ENCODE data around the gene ZNF611.
"Not testable (repeated sequence)": the region's sequence is repeated elsewhere in the genome, so short reads cannot be mapped to it uniquely, and the experiment has no call there.

Gene ZNF611

GRCh38 chr19:52734893-52735661, at the start of gene ZNF611:
TSS of gene ZNF611 (minus strand) at chr19:52735044. CDS start at chr19:52715894, 19,150 bp downstream.
- peak; percentile 4 for DNase-seq

GRCh38 chr19:52782864-52783263, 48.0 kb upstream of the ZNF611 start:
- not testable (repeated sequence) for DNase-seq

GRCh38 chr19:52778811-52779210, 44.0 kb upstream of the ZNF611 start:
- DNase-seq, result no peak

GRCh38 chr19:52756447-52756846, 21.6 kb upstream of the ZNF611 start:
- not testable (repeated sequence) for DNase-seq

- DNase-seq, result no peak
Measured at GRCh38 chr19:52749780-52750179, 14.9 kb upstream of the ZNF611 start.

DNA sequence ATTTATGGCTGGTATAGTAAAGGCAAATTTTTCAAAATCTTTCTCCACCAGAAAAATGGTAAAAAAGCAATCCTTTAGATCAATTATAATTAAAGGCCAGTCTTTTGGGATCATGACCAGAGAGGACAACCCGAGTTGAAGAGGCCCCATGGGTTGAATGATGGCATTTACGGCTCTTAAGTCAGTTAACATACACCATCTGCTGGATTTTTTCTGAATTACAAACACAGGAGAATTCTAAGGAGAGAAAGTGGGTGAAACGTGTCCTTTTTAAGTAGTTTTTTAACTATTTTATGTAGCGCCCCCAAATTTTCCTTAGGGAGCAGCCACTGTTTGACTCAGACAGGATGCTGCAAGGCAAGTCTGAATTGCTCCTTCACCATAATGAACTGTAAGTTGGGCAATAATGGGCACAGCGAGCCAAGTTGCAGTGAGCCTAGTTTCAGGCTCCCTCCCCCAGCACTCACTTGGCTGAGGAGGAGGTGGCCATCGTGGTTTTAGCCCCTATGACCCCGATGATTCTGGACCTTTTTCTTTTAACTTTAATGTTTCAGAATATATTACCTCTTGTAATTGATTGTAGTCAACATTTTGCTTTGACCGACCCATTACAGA, 13.6 kb upstream of the ZNF611 start:
- no peak for DNase-seq

GRCh38 chr19:52745919-52746318, 11.1 kb upstream of the ZNF611 start:
- not testable (repeated sequence) for DNase-seq

GRCh38 chr19:52743091-52743490, 8.2 kb upstream of the ZNF611 start:
- DNase-seq, result no peak

DNA sequence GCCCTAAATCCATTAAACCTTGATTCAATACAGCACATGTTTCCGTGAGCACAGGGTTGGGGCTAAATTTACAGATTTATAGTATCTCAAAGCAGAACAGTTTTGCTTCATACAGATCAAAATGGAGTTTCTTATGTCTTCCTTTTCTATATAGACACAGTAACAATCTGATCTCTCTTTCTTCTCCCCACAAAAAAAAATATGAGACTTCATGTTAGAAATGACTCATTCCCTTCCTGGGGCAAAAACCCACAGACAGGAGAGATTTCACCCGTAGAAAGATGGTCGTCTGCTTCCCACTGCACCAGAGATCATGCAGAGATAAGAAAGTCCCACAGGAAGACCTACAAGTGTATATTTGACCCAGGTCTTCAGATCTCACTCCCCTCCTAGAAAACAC, 7.7 kb upstream of the ZNF611 start:
- no peak for DNase-seq

GRCh38 chr19:52741951-52742485, 7.2 kb upstream of the ZNF611 start:
- no peak for DNase-seq

DNA sequence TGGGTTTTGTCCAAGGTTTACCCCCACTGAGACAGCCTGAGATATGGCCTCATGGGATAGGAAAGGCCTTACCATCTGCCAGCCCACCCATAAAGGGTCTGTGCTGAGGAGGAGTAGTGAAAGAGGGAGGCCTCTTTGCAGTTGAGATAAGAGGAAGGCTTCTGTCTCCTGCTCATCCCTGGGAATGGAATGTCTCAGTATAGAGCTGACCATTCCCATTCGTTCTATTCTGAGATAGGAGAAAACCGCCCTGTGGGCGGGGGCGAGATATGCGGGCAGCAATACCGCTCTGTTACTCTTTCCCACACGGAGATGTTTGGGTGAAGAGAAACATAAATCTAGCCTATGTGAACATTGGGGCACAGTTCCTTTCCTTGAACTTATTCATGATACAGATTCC, 6.5 kb upstream of the ZNF611 start:
- not testable (repeated sequence) for DNase-seq

GRCh38 chr19:52739576-52739975, 4.7 kb upstream of the ZNF611 start:
- no peak for DNase-seq

GRCh38 chr19:52735734-52736133, 890 bp upstream of the ZNF611 start:
- no peak for DNase-seq

DNA sequence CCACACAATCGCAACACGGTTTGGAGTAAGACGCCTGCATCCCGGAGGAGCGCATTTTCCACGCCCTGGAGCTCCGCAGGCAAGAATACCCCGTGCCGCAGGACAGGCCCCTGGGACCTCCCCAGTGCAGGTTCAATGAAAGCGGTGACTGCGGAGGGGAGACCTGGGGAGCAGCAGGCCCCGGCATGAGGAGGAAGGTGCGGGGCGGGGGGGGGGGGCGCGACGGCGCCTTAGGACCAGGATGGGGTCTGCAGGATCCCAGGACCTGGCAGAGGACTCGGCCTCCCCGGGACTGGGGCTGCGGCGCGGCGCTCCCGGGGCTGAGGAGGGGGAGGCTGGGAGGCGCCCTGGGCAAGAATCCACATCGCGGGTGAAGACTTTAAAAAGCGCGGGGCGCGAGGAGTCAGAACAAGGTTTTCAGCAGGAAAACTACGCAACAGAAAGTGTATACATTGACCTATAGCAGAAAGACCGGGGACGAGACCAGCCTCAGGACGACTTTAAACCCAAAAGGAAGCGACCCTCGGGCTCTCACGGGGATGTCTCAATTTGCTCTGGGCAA, 432 bp downstream of the ZNF611 start:
- DNase-seq, result no peak

- DNase-seq, result not testable (repeated sequence)
Measured at GRCh38 chr19:52726051-52726450, 8.8 kb downstream of the ZNF611 start.

DNA sequence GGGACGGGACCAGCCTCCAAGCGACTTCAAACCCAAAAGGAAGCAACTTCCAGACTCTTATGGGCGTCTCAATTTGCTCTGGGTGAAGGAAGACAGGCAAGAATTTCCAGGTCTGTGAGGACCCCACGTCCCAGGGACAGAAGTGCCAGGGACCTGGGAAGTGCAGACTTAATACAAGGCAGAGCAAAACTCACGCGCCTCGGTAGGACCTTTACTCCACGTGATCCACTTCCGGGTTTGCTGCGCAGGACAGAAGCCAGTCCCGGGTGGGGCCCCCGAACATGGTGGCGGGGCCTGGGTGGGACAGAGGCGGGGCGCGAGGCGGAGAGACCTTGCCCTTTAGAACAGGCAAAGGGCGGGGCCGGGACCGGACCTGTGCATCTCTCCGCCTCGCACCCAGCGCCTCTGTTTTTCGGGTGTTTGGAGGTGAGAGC, 9.3 kb downstream of the ZNF611 start:
- DNase-seq, result no peak

GRCh38 chr19:52724701-52725514, 9.9 kb downstream of the ZNF611 start:
- DNase-seq, result no peak

GRCh38 chr19:52723907-52724598, 10.8 kb downstream of the ZNF611 start:
- DNase-seq, result not testable (repeated sequence)

DNA sequence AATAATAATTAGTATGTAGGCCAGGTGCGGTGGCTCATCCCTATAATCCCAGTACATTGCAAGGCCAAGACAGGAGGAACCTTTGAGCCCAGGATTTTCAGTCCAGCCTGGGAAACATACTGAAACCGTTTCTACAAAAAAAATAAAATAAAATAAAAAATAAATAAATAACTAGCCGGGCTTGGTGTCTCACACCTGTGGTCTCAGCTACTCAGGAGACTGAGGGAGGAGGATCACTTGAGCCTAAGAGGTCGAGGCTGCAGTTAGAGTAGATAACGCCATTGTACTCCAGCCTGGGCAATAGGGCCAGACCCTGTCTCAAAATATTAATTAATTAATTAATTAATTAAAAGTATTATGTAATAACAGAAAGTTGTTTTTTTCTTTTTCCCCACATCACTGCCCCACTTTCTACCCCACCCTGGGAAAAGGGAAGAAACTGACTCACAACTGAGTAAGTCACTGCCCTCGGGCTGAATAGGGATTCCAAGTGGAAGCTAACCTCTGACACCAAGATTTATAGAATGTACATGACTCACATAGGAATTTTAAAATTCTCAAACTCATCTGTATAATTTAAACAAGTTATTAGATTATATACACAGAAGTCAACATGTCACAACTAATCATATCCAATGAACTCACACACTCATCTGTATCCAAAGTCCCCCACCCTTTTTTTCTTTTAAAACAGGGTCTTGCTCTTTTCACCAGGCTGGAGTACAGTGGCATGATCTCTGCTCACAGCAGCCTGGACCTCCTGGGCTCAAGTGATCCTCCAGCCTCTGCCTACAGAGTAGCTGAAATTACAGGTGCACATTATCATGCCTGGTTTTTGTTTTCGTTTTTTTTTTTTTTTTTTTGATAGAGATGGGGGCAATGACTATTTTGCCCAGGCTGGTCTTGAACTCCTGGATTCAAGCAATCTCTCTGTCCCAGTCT, 12.5 kb downstream of the ZNF611 start:
- no peak for DNase-seq

DNA sequence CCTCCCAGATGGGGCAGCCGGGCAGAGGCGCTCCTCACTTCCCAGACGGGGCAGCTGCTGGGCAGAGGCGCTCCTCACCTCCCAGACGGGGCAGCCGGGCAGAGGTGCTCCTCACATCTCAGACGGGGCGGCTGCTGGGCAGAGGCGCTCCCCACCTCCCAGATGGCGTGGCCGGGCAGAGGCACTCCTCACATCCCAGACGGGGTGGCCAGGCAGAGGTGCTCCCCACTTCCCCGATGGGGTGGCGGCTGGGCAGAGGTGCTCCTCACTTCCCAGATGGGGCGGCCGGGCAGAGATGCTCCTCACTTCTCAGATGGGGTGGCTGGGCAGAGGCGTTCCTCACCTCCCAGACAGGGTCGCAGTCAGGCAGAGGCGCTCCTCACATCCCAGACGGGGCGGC, 14.3 kb downstream of the ZNF611 start:
- not testable (repeated sequence) for DNase-seq

DNA sequence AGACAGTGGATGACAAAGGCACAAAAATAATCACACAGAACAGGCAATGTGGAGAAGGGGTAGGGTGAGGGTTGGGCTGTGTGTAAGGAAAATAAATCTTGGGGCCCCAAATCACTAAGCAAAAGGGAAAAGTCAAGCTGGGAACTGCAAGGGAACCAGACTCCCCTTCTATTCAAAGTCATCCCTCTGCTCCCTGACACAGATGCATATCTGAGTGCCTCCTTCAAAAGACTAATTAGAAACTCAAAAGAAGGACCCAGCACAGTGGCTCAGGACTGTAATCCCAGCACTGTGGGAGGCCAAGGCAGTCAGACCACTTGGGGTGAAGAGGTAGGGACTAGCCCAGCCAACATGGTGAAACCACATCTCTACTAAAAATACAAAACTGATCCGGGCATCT, 18.3 kb downstream of the ZNF611 start:
- no peak for DNase-seq
